ENCODE data around the gene PPP3CA. TPM values are rescaled to one million over a fixed set of nuclear protein-coding genes. Genes with fewer than 3 reads are reported as not detected.

PPP3CA gene
- polyA plus RNA-seq, 1 donor (not counting 4 experiments of a cell fraction or from before 2014, with no cell fraction given), result 43.3 TPM

- FAIRE-seq, result no peak
- peak overlapping the region in 1 of 3 experiments; percentile 11 for H3K4me3 ChIP-seq (ENCODE audit: control insufficient read depth in 2 of 3, extremely low read depth in 1 of 3, insufficient read depth in 2 of 3, low read depth in 1 of 3, low read length in 3 of 3)
- H4K20me1 ChIP-seq (ENCODE audit: control insufficient read depth, extremely low read depth, insufficient read depth, low read length), result no peaks in the 10 kb centered on the region
- peak overlapping the region; percentile 62 for H3K4me2 ChIP-seq (ENCODE audit: control insufficient read depth, extremely low read depth, insufficient read depth, low read depth, low read length)
- TF ChIP-seq CTCF (optimal IDR thresholded peaks at IDR 0.05 in 1 of 3, IDR thresholded peaks at IDR 0.05 in 1 of 3, conservative IDR thresholded peaks at IDR 0.05 in 1 of 3; ENCODE audit: extremely low read depth in 1 of 3, insufficient read depth in 2 of 3, low read length in 3 of 3) (no peak), EZH2 (IDR thresholded peaks at IDR 0.05; ENCODE audit: low read length) (no peak)
- no peak for DNase-seq (ENCODE audit: low read depth, low spot score)
- no peaks in the 10 kb centered on the region for H3K9me3 ChIP-seq (ENCODE audit: control insufficient read depth, low read depth, low read length)
- no peak overlapping the region for H3K9ac ChIP-seq (ENCODE audit: control insufficient read depth, extremely low read depth, insufficient read depth, low read length)
- peaks cover 27% of the 10 kb centered on the region for H3K4me1 ChIP-seq (ENCODE audit: control insufficient read depth, extremely low read depth, insufficient read depth, low read length)
- H2AFZ ChIP-seq (ENCODE audit: control insufficient read depth, low read length), result no peak overlapping the region
- H3K27me3 ChIP-seq (ENCODE audit: control insufficient read depth, extremely low read depth, insufficient read depth, low read length), result no peaks in the 10 kb centered on the region
- H3K27ac ChIP-seq (ENCODE audit: control insufficient read depth, insufficient read depth, low read length), result peak overlapping the region; percentile 62
- no peaks in the 10 kb centered on the region for H3K36me3 ChIP-seq (ENCODE audit: control insufficient read depth in 2 of 2, extremely low read depth in 1 of 2, insufficient read depth in 2 of 2, low read length in 2 of 2)
- dilution Hi-C loops (cut with MboI; ENCODE audit: extremely low pct_ligation_motif_present, low sequenced_read_pairs), result no loop called here
- peaks cover 4% of the 10 kb centered on the region for H3K9me1 ChIP-seq (ENCODE audit: control insufficient read depth, extremely low read depth, insufficient read depth, low read length)
- H3K79me2 ChIP-seq (ENCODE audit: control insufficient read depth, insufficient read depth, low read length), result peaks cover 19% of the 10 kb centered on the region
Observed at GRCh38 chr4:101155945-101156344, 191.4 kb downstream of the PPP3CA start.

GRCh38 chr4:101155368-101155767 is 192.0 kb downstream of the PPP3CA start:
- H3K9ac ChIP-seq (ENCODE audit: control insufficient read depth, extremely low read depth, insufficient read depth, low read length), result no peak overlapping the region
- H3K27ac ChIP-seq (ENCODE audit: control insufficient read depth, insufficient read depth, low read length), result peak overlapping the region; percentile 62
- no peaks in the 10 kb centered on the region for H3K27me3 ChIP-seq (ENCODE audit: control insufficient read depth, extremely low read depth, insufficient read depth, low read length)
- TF ChIP-seq CTCF (optimal IDR thresholded peaks at IDR 0.05 in 1 of 3, IDR thresholded peaks at IDR 0.05 in 1 of 3, conservative IDR thresholded peaks at IDR 0.05 in 1 of 3; ENCODE audit: extremely low read depth in 1 of 3, insufficient read depth in 2 of 3, low read length in 3 of 3), result no peak
- no peak for TF ChIP-seq EZH2 (IDR thresholded peaks at IDR 0.05; ENCODE audit: low read length)
- peak; percentile 53 for DNase-seq (ENCODE audit: low read depth, low spot score)
- H3K9me1 ChIP-seq (ENCODE audit: control insufficient read depth, extremely low read depth, insufficient read depth, low read length), result peaks cover 4% of the 10 kb centered on the region
- H3K4me3 ChIP-seq (ENCODE audit: control insufficient read depth in 2 of 3, extremely low read depth in 1 of 3, insufficient read depth in 2 of 3, low read depth in 1 of 3, low read length in 3 of 3), result peak overlapping the region in 1 of 3 experiments; percentile 11
- no peaks in the 10 kb centered on the region for H3K9me3 ChIP-seq (ENCODE audit: control insufficient read depth, low read depth, low read length)
- peaks cover 27% of the 10 kb centered on the region for H3K4me1 ChIP-seq (ENCODE audit: control insufficient read depth, extremely low read depth, insufficient read depth, low read length)
- peaks cover 19% of the 10 kb centered on the region for H3K79me2 ChIP-seq (ENCODE audit: control insufficient read depth, insufficient read depth, low read length)
- no peak overlapping the region for H2AFZ ChIP-seq (ENCODE audit: control insufficient read depth, low read length)
- FAIRE-seq, result peak; percentile 99
- H3K36me3 ChIP-seq (ENCODE audit: control insufficient read depth in 2 of 2, extremely low read depth in 1 of 2, insufficient read depth in 2 of 2, low read length in 2 of 2), result no peaks in the 10 kb centered on the region
- H3K4me2 ChIP-seq (ENCODE audit: control insufficient read depth, extremely low read depth, insufficient read depth, low read depth, low read length), result peak overlapping the region; percentile 62
- dilution Hi-C loops (cut with MboI; ENCODE audit: extremely low pct_ligation_motif_present, low sequenced_read_pairs), result no loop called here
- no peaks in the 10 kb centered on the region for H4K20me1 ChIP-seq (ENCODE audit: control insufficient read depth, extremely low read depth, insufficient read depth, low read length)
